HG03439 (cell line): ENCODE results near the gene MT1B.

Source experiments
- ATAC-seq: cut with Tn5 transposase; IDR thresholded peaks from one replicate; pipeline ENCODE4 v1.9.1; 2021; ENCODE audit warnings: mild to moderate bottlenecking, moderate library complexity; ENCODE audit not compliant: unreplicated experiment

MT1B gene

DNA sequence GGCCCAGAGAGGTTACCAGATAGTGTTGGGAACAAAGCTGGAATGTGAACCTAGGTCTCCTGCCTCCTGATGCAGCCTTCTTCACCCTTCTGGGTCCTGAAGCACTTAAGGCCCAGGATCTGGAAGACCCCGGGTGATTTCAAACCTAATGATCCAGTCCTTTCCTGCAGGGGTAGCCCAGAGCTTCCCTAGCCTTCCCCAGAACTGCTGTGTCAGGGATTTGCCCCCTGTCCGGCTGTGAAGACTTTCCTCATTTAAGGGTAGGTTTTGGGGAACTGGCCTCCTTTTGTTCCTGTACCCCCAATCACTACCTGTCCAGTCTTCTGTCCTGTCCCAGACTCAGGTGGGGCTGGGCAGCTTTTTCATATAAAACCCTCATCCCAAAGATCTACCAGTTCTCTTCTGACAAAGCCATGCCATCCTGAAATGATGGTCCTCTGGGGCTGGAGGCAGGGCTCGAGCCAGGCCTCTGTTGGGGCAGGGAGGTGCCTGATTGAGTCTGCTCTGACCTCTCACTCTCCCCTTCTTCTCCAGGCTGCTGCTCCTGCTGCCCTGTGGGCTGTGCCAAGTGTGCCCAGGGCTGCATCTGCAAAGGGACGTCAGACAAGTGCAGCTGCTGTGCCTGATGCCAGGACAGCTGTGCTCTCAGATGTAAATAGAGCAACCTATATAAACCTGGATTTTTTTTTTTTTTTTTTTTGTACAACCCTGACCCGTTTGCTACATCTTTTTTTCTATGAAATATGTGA is 31.9 kb downstream of the MT1B start:
- no peak for ATAC-seq

DNA sequence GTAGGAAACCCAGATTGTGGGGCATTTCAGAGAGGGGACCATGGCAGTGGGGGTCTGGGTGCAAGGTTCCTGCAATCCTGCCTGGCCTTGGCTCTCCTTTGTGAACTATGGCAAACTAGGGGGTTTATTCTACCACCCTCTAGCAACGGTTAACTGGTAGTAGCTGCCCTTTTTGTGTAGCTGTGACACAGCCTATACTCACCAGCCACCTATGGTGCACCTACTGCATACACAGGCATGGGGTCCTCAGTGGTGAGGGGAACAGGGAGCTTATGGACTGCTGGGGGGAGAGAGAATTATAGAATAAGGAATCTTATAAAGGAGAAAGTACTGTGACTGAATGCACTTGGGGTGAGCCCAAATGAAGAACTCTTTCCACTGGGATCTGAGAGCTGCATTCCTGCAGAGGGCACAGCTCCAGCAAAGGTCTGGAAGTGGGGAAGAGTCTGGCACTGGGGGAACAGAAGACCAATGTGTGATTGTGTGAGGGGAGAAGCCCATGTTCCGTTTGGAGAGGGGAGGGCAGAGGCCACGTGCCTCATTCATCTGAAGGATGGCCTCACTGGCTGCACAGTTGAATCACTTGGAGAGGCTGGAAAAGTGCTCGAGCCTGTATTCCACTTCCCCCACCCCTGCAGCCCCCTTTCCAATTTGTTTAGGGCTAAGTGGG is 32.7 kb downstream of the MT1B start:
- ATAC-seq: no peak

DNA sequence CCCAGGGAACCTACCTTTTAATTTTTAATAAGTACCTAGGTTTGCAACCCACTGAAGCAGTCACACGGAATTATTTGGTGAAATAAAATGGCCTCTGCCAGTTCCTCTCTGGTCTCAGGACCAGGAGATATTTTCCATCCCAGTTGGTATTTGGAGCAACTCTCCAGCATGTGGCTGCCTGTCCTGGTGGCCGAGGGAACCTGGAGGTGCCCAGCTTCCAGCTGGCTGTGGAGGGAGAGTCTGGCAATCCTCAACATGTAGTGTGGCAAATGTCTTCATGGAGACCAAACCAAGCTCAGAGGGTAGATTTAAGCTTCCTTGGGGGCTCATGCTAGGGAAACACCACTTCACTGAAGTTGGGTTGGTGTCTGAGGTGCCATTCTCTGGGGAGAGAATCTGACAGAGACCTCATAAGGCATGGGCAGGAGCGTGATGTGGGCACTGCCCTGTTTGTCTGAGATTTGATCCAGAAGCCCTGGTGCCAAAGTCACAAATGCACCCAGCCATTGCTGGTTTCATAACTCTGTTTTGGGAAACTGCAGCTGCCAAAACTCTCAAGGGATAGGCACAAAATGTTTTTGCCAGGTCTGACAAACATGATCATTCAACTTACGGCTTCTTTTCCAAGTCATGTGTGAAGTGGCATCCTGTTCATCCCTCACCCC is 33.4 kb downstream of the MT1B start:
- ATAC-seq: no peak

- ATAC-seq: no peak
Measured at GRCh38 chr16:56686758-56687157, 35.1 kb downstream of the MT1B start.

- no peak for ATAC-seq
Measured at GRCh38 chr16:56688762-56689161, 37.1 kb downstream of the MT1B start.

DNA sequence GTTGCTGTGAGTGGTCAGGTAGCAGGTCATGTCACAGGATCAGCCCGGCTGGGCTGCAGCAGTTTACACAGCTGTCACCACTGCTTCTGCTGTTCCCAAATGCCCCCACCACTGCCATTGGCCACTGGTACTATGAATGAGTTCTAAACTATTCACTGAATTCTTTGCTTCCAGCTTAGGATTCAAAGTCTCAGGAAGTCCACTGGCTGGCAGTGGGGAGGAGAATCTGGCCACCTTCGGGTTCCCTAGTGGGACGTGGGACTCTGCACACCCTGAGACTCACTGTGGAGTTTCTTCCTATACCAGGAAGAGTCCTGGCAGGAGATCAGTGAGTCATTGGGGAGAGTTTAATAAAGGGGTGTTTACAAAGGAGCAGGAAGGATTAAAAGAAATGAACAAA is 37.5 kb downstream of the MT1B start:
- no peak for ATAC-seq

- ATAC-seq: no peak
Measured at GRCh38 chr16:56690420-56691122, 38.9 kb downstream of the MT1B start.

DNA sequence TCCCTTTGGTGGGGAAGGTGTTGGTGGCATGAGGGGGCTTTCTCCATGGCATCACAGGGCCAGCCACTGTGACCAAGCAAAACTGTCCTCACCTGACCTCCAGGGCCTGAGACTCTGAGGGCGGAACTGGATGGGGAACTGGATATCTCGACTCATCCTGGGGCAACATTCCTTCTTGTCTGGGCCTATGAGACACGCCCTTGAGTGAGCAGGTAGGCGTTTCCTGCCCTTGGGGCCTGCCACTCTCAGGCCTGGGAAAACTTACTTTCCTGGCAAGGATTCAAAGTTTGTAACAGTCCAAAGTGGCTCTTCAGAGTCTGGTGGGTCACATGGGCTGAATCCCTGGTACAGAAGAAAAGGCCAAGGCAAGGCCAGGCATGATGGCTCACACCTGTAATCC is 40.2 kb downstream of the MT1B start:
- no peak for ATAC-seq

DNA sequence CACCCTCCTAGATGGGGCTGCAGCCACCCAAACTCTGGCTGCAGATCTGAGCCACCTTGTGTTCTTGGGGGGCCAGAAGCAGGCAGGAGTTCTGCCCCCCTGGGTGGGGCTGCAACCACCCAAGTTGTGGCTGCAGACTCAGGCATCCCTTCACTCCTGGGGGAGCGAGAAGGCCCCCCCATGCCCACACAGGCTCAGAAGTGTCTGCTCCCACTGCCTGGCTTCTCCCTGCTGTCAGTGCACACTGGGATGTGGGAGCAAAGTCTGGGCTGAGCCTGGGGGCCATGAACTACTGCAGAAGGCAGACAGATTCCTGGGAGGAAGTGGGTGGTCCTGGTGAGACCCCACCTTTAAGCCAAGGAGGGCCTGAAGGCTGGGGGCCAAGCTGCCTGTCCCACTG is 43.6 kb downstream of the MT1B start:
- no peak for ATAC-seq

- no peak for ATAC-seq
Measured at GRCh38 chr16:56697456-56698155, 45.9 kb downstream of the MT1B start.

- no peak for ATAC-seq
Measured at GRCh38 chr16:56700195-56700594, 48.5 kb downstream of the MT1B start.

DNA sequence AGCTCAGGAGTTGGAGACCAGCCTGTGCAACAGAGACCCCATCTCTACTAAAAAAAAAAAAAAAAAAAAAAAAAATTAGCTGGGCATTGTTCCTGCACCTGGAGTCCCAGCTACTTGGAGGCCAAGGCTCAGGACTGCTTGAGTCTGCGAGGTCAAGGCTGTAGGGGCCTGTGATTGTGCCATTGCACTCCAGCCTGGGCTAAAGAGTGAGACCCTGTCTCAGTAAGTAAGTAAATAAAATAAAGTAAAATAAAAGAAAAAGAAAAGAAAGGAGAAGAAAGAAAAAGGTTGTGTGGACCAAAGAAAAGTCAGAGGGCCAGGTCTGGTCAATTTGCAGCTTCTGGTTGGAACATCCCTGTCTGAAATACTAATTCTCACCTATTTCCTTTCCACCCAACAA is 48.9 kb downstream of the MT1B start:
- ATAC-seq: no peak

- no peak for ATAC-seq
Measured at GRCh38 chr16:56701534-56701933, 49.8 kb downstream of the MT1B start.
